Left renal cortex interstitium (tissue), 4 donors: Measurements from ENCODE around the gene CIB4. TPM values are rescaled to one million over a fixed set of nuclear protein-coding genes. Genes with fewer than 3 reads are reported as not detected.

Experiments used
- DNase-seq, 4 donors: peaks; one replicate each; pipeline ENCODE4 v3.0.0-alpha.2; 2013; ENCODE audit warnings: low read depth in 4 of 4, low spot score in 2 of 4, missing footprints in 1 of 4
- polyA plus RNA-seq, 4 donors: library from polyadenylated mRNA; unstranded; fragments of 120-200 nt; gene quantifications; one replicate each; pipeline ENCODE4 v1.2.1, GENCODE V29; 2013; ENCODE audit not compliant: insufficient read length in 4 of 4

CIB4 gene
- polyA plus RNA-seq, 4 donors, result 0.33 to 0.81 (median 0.41) TPM; not detected in 1

- no peak for DNase-seq
Measured at GRCh38 chr2:26612034-26612433, 29.1 kb downstream of the CIB4 start.

- no peak for DNase-seq
Measured at GRCh38 chr2:26610504-26611335, 30.4 kb downstream of the CIB4 start.

DNA sequence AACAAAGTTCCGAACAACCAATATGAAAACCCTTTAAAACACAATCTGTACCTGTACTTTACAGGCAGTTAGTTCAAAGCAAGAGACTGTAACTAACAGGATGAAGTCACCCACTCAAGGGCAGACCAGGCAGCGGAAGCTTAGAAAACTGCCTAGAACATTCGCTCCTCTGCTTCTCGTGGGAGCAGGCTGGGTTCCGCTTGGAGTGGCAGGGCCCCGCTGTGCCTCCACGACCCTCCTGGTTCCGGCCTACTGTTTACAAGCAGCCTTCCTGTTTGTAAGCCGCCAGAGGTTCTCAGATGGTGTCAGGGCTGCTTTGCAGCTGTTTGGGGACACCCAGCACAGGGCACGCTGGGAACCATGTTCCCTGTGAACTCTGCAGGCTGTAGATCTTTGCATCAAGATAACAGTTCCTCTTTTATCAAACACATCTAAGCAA lies 31.3 kb downstream of the CIB4 start:
- no peak for DNase-seq

GRCh38 chr2:26609205-26609631 lies 31.9 kb downstream of the CIB4 start:
- no peak for DNase-seq

- no peak for DNase-seq
Measured at GRCh38 chr2:26608557-26608956, 32.6 kb downstream of the CIB4 start.

- no peak for DNase-seq
Measured at GRCh38 chr2:26607698-26608097, 33.5 kb downstream of the CIB4 start.

DNA sequence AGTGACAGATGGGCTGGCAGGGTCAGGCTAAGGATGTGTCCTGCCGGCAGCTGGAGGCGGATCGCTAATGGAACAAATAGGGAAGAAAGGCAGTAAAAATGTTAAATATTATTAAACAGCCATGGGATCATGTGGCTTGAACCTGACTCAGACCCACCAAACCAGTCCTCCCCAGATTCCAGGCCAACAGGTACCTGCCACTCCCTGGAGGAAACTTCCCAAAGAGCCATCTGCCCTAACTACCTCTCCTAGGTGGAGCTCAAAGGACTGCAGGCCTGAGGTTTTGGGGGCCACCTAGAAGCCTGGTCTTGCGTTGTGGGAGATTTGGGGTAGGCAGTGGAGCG lies 34.3 kb downstream of the CIB4 start:
- DNase-seq, result no peak

DNA sequence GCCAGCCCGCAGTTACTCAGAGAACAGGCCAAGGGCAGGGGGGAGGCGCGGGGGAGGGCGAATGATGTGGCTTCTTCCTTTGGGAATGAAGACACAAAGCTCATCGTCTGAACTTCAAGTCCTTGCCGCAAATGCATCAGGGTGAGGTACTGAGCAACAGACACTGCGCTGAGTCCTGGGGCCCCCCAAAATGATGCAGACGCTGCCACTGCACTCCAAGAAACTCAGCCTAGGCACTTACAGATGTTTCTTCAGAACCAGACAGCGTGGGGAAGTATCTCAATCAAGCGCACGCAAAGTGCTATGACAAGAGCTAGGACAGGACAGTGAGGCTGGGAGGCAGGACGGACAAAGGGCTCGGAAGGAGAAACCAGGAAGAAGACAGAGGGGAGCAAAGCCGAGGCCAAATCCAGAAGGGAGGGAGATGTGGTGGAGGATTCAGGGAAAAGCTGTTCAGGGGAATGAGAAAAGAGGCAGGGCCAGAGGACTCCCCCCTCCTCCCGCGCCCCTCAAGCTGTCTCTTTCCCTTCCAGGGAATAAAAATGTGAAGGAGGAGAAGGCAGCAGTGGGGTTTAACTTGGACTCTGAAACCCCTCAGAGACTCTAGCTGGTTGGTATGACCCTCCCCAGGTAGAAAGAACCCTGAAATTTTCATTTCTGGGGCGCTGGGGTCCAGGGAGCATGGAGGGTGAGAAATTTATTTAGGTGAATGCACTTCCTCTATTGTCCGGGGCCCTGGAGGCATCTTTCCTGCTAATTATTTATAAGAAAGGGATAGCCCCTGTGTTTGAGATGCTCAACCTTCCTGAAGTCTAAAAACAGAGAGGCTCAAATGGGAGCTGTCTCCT lies 34.9 kb downstream of the CIB4 start:
- no peak for DNase-seq

GRCh38 chr2:26605195-26605998 lies 35.8 kb downstream of the CIB4 start:
- DNase-seq, result no peak

DNA sequence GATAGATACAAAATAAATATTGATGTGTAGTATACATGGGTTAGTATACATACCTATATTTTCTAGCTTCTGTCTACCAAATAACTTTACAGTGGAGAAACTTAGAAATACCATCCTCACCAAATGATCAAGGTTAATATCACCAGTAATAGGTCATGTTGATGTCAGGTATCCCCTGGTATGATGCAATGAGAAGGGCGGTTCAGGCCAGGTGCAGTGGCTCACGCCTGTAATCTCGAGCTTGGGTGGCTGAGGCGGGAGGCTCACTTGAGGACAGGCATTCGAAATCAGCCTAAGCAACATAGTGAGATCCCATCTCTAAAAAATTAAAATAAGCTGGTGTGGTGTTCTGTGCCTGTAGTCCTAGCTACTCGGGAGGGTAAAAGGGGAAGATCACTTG lies 38.6 kb downstream of the CIB4 start:
- no peak for DNase-seq

DNA sequence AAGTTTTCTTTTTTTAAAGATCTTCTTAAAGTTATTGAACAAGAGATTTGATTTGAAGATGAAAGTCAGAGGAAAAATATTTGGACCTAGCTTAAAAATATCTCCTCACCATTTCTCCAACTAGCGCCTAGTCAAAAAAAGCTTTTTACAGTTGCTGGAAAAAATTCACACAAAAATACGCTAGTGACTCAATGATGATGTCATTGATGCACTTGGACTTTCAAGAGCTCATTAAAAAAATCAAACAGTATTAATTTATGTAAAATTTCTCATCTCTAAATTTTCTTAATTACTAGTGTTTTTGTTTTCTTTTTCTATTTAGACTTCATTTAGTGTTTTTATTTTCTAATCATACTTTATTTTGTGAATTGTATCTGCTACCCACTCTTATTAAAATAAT lies 41.8 kb downstream of the CIB4 start:
- DNase-seq, result no peak

DNA sequence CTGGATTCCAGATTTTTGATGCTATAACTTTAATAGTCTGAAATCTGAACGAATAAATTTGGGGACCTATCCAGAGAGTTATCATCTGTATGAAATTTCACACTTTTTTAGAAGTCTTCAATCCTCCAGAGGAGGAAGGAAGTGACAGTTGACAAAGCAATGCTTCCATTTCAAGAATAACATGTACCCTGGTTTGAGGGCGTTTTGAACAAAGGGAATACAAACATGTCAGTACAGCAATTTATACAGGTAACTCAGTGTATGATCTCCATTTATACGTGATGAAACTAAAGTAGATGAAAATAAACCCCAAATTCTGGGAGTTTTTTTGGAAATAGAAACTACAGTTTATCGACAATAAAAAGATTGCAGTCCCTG lies 42.2 kb downstream of the CIB4 start:
- no peak for DNase-seq

GRCh38 chr2:26598336-26598995 lies 42.7 kb downstream of the CIB4 start:
- DNase-seq, result no peak

DNA sequence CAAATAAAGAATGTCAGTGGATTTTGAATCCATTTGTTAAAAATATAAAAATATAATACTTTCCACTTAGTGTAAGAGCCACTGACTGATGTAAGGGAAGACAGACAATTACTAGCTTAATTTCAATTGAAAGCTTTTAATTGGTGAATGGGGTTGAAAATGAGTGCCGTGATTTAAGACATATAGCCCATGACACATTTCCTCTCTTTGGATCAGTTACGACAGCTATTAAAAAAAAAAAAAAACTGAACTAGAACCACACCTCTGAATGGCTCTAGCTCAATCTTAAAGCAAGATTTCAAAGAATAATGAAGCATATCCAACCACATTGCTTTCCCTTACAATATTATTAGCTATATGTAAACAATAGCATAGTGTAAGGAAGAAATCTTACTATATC lies 44.0 kb downstream of the CIB4 start:
- no peak for DNase-seq

DNA sequence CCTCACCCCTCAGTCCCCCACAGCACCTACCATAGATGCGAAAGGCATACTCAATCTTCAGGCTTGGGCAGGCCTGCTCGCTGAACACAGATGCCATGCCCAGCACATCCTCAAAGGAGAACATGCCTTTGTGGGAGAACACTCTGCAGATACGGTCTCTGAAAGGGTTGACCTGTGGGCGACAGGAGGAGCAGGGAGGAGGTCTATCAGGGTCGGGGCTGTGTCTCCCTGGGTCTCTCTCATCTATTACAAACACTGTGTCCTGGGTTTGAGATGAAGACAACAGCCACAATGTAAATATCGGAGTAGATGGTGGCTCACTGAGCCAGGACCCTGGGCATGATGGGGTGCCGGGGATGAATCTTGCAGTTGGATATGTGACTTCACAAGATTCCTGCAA lies 46.0 kb downstream of the CIB4 start:
- DNase-seq, result no peak

DNA sequence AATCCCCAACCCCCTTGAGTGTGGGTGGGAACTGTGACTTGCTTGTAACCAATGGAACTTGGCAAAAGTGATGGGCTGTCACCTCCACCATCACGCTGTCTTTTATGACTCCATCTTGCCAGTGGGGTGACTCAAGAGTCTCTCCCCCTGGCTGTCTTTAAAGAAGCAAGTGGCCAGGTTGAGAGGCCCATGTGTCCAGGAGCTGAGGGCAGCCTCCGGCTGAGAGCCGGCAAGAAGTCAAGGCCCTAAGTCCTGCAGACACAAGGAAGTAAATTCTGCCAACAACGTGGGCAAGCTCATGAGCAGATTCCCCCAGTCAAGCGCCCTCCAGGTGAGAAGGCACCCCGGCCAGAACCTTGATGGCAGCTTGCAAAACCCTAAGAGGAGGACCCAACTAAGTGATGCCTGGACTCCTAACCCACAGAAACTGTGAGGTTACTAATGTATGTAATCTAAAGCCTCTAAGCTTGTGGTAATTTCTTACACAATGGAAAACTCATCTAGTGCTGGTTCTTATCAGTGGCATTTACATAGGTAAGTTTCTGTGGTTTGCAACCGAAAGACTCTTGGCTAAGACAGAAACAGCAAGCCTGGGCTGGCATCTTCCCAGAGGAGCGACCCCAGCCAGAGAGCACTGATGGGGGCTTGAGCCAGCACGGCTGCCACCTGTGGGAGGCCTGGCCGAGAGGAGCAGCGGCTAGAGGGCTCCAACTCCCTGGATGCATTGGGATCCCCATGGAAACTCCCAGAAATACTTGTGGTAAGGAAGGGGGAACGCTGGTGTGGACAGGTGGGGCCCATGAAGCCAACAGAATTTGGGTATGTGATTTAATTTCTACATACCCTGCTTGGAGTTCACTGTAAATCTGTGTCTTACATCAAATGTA lies 49.3 kb downstream of the CIB4 start:
- DNase-seq, result no peak

- DNase-seq, result no peak
Measured at GRCh38 chr2:26590980-26591618, 50.1 kb downstream of the CIB4 start.

GRCh38 chr2:26590508-26590907 lies 50.7 kb downstream of the CIB4 start:
- no peak for DNase-seq

GRCh38 chr2:26588576-26588975 lies 52.6 kb downstream of the CIB4 start:
- DNase-seq, result no peak
